Measurements from ENCODE around the gene PPP2R2C. TPM values are rescaled to one million over a fixed set of nuclear protein-coding genes. Genes with fewer than 3 reads are reported as not detected.

PPP2R2C gene
- total and polyA plus RNA-seq, 2 donors = 5.4 to 6.4 TPM

GRCh38 chr4:6448476-6449170 lies 23.8 kb downstream of the PPP2R2C start:
- 88% methylated on average over 21 of the region's 21 CpGs for WGBS
- H3K9me3 ChIP-seq (ENCODE audit: control insufficient read depth in 2 of 2, insufficient read depth in 1 of 2, low read length in 1 of 2) = no peaks in the 10 kb centered on the region
- no peaks in the 10 kb centered on the region for H3K4me1 ChIP-seq (ENCODE audit: control insufficient read depth in 2 of 2, insufficient read depth in 2 of 2, low read length in 2 of 2)
- no peak overlapping the region for H3K4me3 ChIP-seq (ENCODE audit: low read length in 2 of 2)
- H3K27me3 ChIP-seq (ENCODE audit: control insufficient read depth in 2 of 2, insufficient read depth in 1 of 2, low read length in 1 of 2) = no peaks in the 10 kb centered on the region
- no peak for DNase-seq (ENCODE audit: low read depth in 6 of 9, low spot score in 9 of 9)
- no peak overlapping the region for H3K27ac ChIP-seq (ENCODE audit: low read depth in 1 of 2, low read length in 1 of 2)
- no peaks in the 10 kb centered on the region for H3K36me3 ChIP-seq (ENCODE audit: control insufficient read depth in 2 of 2, insufficient read depth in 2 of 2, low read length in 1 of 2)

- no peaks in the 10 kb centered on the region for H3K36me3 ChIP-seq (ENCODE audit: control insufficient read depth in 2 of 2, insufficient read depth in 2 of 2, low read length in 1 of 2)
- H3K27me3 ChIP-seq (ENCODE audit: control insufficient read depth in 2 of 2, insufficient read depth in 1 of 2, low read length in 1 of 2) = no peaks in the 10 kb centered on the region
- no peaks in the 10 kb centered on the region for H3K4me1 ChIP-seq (ENCODE audit: control insufficient read depth in 2 of 2, insufficient read depth in 2 of 2, low read length in 2 of 2)
- DNase-seq (ENCODE audit: low read depth in 6 of 9, low spot score in 9 of 9) = no peak
- H3K4me3 ChIP-seq (ENCODE audit: low read length in 2 of 2) = no peak overlapping the region
- no peaks in the 10 kb centered on the region for H3K9me3 ChIP-seq (ENCODE audit: control insufficient read depth in 2 of 2, insufficient read depth in 1 of 2, low read length in 1 of 2)
- 67% methylated on average over 22 of the region's 22 CpGs for WGBS
- H3K27ac ChIP-seq (ENCODE audit: low read depth in 1 of 2, low read length in 1 of 2) = no peak overlapping the region
Observed at GRCh38 chr4:6447672-6448171, 24.7 kb downstream of the PPP2R2C start.

GRCh38 chr4:6446538-6447451 lies 25.6 kb downstream of the PPP2R2C start:
- H3K4me3 ChIP-seq (ENCODE audit: low read length in 2 of 2) = no peak overlapping the region
- H3K36me3 ChIP-seq (ENCODE audit: control insufficient read depth in 2 of 2, insufficient read depth in 2 of 2, low read length in 1 of 2) = no peaks in the 10 kb centered on the region
- H3K27me3 ChIP-seq (ENCODE audit: control insufficient read depth in 2 of 2, insufficient read depth in 1 of 2, low read length in 1 of 2) = no peaks in the 10 kb centered on the region
- no peaks in the 10 kb centered on the region for H3K9me3 ChIP-seq (ENCODE audit: control insufficient read depth in 2 of 2, insufficient read depth in 1 of 2, low read length in 1 of 2)
- no peak overlapping the region for H3K27ac ChIP-seq (ENCODE audit: low read depth in 1 of 2, low read length in 1 of 2)
- no peak for DNase-seq (ENCODE audit: low read depth in 6 of 9, low spot score in 9 of 9)
- H3K4me1 ChIP-seq (ENCODE audit: control insufficient read depth in 2 of 2, insufficient read depth in 2 of 2, low read length in 2 of 2) = no peaks in the 10 kb centered on the region
- 52% methylated on average over 22 of the region's 22 CpGs for WGBS

GRCh38 chr4:6446130-6446482 lies 26.3 kb downstream of the PPP2R2C start:
- DNase-seq (ENCODE audit: low read depth in 6 of 9, low spot score in 9 of 9) = no peak
- H3K9me3 ChIP-seq (ENCODE audit: control insufficient read depth in 2 of 2, insufficient read depth in 1 of 2, low read length in 1 of 2) = no peaks in the 10 kb centered on the region

DNA sequence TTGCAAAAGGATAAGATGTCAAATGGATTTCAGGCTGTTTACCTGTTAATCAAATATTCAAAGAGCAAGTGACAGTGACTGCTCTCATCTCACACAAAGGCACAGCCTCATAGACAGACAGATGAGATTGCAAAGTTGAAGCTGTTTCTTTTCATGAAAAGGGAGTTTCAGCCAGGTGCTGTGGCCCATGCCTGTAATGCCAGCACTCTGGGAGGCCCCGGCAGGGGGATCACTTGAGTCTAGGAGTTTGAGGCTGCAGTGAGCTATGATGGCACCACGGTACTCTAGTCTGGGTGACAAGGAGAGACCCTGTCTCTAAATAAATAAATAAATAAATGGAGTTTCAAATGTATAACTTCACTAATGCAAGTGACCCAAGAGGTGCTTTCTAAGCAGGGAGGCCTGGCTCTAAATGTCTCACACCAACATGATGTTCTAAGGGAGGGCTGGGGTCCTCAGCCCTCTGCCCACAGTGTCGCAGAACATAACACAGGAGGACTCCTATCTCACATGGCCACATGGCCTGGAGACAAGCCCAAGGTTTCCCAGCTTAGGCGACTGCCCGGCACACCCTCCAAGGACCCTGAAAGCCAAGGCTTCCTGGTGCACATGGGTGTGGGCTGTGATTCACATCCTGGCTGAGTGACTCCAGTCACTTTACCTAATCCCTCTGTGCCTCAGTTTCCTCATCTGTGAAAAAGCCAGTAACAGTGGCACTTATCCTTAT lies 26.8 kb downstream of the PPP2R2C start:
- no peak overlapping the region for H3K27ac ChIP-seq (ENCODE audit: low read depth in 1 of 2, low read length in 1 of 2)
- H3K4me3 ChIP-seq (ENCODE audit: low read length in 2 of 2) = no peak overlapping the region
- 81% methylated on average over 5 of the region's 5 CpGs for WGBS
- H3K4me1 ChIP-seq (ENCODE audit: control insufficient read depth in 2 of 2, insufficient read depth in 2 of 2, low read length in 2 of 2) = no peaks in the 10 kb centered on the region
- DNase-seq (ENCODE audit: low read depth in 6 of 9, low spot score in 9 of 9) = no peak
- no peaks in the 10 kb centered on the region for H3K9me3 ChIP-seq (ENCODE audit: control insufficient read depth in 2 of 2, insufficient read depth in 1 of 2, low read length in 1 of 2)
- no peaks in the 10 kb centered on the region for H3K27me3 ChIP-seq (ENCODE audit: control insufficient read depth in 2 of 2, insufficient read depth in 1 of 2, low read length in 1 of 2)
- H3K36me3 ChIP-seq (ENCODE audit: control insufficient read depth in 2 of 2, insufficient read depth in 2 of 2, low read length in 1 of 2) = no peaks in the 10 kb centered on the region

More at GRCh38 chr4:6446130-6446482, 26.3 kb downstream of the PPP2R2C start:
- Histone ChIP-seq H3K36me3 (ENCODE audit: control insufficient read depth in 2 of 2, insufficient read depth in 2 of 2, low read length in 1 of 2) (no peaks in the 10 kb centered on the region), H3K4me3 (ENCODE audit: low read length in 2 of 2) (no peak overlapping the region), H3K27me3 (ENCODE audit: control insufficient read depth in 2 of 2, insufficient read depth in 1 of 2, low read length in 1 of 2) (no peaks in the 10 kb centered on the region), H3K4me1 (ENCODE audit: control insufficient read depth in 2 of 2, insufficient read depth in 2 of 2, low read length in 2 of 2) (no peaks in the 10 kb centered on the region), H3K27ac (ENCODE audit: low read depth in 1 of 2, low read length in 1 of 2) (peak overlapping the region in 1 of 2 donors; percentile 37)
- 86% methylated on average over 14 of the region's 14 CpGs for WGBS

DNA sequence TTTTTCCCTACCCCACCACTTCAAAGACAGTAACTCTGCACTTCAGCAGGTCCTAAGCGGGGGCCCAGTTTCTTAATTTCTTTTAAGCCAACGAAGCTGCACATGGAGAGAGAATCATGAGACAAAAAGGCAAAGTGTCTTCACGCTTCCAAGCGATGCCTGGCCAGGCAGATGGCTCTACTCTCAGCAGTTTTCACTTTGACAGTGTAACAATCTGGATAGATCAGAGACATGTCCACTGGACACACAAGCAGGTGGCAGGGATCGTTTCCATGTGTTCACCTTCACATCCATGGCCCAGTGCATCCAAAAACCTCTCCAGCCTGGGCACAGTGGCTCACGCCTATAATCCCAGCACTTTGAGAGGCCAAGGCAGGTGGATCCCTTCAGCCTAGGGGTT lies 27.8 kb downstream of the PPP2R2C start:
- Histone ChIP-seq H3K27me3 (ENCODE audit: control insufficient read depth in 2 of 2, insufficient read depth in 1 of 2, low read length in 1 of 2) (no peaks in the 10 kb centered on the region), H3K9me3 (ENCODE audit: control insufficient read depth in 2 of 2, insufficient read depth in 1 of 2, low read length in 1 of 2) (no peaks in the 10 kb centered on the region), H3K36me3 (ENCODE audit: control insufficient read depth in 2 of 2, insufficient read depth in 2 of 2, low read length in 1 of 2) (no peaks in the 10 kb centered on the region), H3K4me3 (ENCODE audit: low read length in 2 of 2) (no peak overlapping the region), H3K4me1 (ENCODE audit: control insufficient read depth in 2 of 2, insufficient read depth in 2 of 2, low read length in 2 of 2) (no peaks in the 10 kb centered on the region), H3K27ac (ENCODE audit: low read depth in 1 of 2, low read length in 1 of 2) (no peak overlapping the region)
- 66% methylated on average over 6 of the region's 6 CpGs for WGBS
- no peak for DNase-seq (ENCODE audit: low read depth in 6 of 9, low spot score in 9 of 9)

DNA sequence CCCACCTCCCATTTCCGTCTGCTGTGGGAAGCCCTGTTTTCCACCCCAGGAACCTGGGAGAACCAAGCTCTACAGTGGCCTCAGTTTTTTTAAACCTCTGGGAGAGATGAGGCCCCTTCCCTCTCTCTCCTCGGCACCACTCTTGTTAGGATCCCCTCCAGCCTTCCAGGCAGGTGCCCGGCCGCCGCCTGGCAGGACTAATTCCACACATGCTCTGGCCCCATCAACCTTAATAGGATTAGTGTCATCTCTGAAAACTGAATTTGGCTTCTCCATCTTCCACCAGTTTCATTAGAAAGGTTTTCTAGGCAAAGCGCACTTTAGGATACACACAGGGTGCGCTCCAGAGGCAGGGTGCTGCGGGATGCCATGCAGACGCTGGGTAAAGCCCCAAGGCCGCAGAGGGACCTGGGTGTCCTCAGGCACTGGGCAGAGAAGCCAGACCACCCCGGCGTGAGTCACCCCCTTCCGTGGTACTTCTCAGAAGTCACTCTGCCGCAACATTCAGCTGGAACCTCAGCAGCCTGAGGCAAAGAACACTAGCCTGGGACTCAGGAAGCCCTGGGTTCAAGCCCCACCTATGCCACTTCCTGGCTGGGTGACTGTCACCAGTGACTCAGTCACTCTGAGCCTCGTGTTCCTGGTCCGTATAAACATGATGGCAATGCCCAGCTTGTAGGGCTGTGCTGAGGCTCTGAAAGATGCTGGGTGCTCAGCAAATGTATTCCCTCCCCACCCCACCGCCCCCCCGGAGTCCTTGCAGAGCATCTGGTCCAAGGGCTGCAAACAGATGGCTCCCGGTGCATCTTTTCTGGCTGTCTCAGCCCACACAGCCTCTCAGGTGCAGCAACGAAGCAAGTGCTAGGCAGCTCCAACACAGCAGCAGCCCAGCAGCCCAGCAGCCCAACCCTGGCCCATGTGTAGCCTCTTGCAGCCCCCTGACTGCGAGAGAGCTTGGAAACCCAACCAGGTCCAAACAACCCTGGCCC lies 29.1 kb downstream of the PPP2R2C start:
- Histone ChIP-seq H3K4me1 (ENCODE audit: control insufficient read depth in 2 of 2, insufficient read depth in 2 of 2, low read length in 2 of 2) (no peaks in the 10 kb centered on the region), H3K9me3 (ENCODE audit: control insufficient read depth in 2 of 2, insufficient read depth in 1 of 2, low read length in 1 of 2) (no peaks in the 10 kb centered on the region), H3K4me3 (ENCODE audit: low read length in 2 of 2) (no peak overlapping the region), H3K27me3 (ENCODE audit: control insufficient read depth in 2 of 2, insufficient read depth in 1 of 2, low read length in 1 of 2) (no peaks in the 10 kb centered on the region), H3K27ac (ENCODE audit: low read depth in 1 of 2, low read length in 1 of 2) (no peak overlapping the region), H3K36me3 (ENCODE audit: control insufficient read depth in 2 of 2, insufficient read depth in 2 of 2, low read length in 1 of 2) (no peaks in the 10 kb centered on the region)
- DNase-seq (ENCODE audit: low read depth in 6 of 9, low spot score in 9 of 9) = no peak
- 86% methylated on average over 21 of the region's 21 CpGs for WGBS

- Histone ChIP-seq H3K27me3 (ENCODE audit: control insufficient read depth in 2 of 2, insufficient read depth in 1 of 2, low read length in 1 of 2) (no peaks in the 10 kb centered on the region), H3K9me3 (ENCODE audit: control insufficient read depth in 2 of 2, insufficient read depth in 1 of 2, low read length in 1 of 2) (no peaks in the 10 kb centered on the region), H3K27ac (ENCODE audit: low read depth in 1 of 2, low read length in 1 of 2) (no peak overlapping the region), H3K36me3 (ENCODE audit: control insufficient read depth in 2 of 2, insufficient read depth in 2 of 2, low read length in 1 of 2) (no peaks in the 10 kb centered on the region), H3K4me3 (ENCODE audit: low read length in 2 of 2) (no peak overlapping the region), H3K4me1 (ENCODE audit: control insufficient read depth in 2 of 2, insufficient read depth in 2 of 2, low read length in 2 of 2) (no peaks in the 10 kb centered on the region)
- WGBS = 85% methylated on average over 8 of the region's 8 CpGs
- no peak for DNase-seq (ENCODE audit: low read depth in 6 of 9, low spot score in 9 of 9)
Observed at GRCh38 chr4:6442555-6442954, 29.9 kb downstream of the PPP2R2C start.

Data from thymus (tissue), 11 donors.